ENCODE data around the gene SYS1. TPM values are rescaled to one million over a fixed set of nuclear protein-coding genes. Genes with fewer than 3 reads are reported as not detected.

Gene SYS1
- total and polyA plus RNA-seq, 2 donors (not counting 3 experiments of a cell fraction or from before 2014, with no cell fraction given): 27.4 to 79.6 TPM

DNA sequence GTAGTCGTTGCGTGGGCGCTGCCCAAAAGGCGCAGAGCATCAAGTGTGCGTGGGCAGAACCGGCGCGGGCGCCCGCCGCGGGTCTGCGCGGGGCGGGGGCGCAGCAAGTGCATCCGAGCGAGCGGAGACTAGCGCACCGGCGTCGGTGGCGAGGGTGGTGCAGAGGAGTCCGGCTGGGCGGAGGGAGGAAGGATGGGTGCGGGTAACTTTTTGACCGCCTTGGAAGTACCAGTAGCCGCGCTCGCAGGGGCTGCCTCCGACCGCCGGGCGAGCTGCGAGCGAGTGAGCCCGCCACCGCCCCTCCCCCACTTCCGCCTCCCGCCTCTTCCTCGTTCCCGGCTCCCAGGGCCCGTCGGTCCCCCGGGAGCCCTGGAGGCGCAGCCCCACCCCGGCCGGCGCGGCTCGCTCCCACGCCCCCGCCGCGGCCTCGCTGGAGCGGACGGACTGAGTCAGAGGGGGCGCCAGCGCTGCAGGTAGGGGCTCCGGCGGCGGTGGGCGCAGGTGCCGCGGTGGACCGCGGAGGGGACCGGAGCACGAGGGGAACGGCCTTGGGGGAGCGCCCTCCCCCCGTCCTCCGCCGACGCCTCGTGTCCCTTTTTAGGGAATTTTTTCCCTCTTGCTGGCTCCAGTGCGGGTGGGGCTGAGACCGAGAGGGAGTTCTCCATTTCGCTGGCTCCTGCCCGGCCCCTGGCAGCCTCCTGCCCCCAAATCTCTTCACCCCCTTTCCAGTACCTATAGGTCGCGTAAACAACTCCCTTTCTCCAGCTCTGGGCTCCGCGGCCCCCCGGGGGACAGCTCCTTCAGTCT lies 43.5 kb downstream of the SYS1 start:
- POLR2A ChIA-PET: interaction anchor here (0.9 to 1.5 kb wide), 2 partner anchors 9 to 44 kb away, joined by 3 to 5 read pairs; partner anchors contain the start of gene PIGT
- Histone ChIP-seq H3K4me2 (ENCODE audit: insufficient read depth, low read length) (peak overlapping the region; percentile 74), H3K9me3 (replicated peaks; ENCODE audit: control insufficient read depth, insufficient read depth, low read length) (no peaks in the 10 kb centered on the region), H4K20me1 (replicated peaks; ENCODE audit: control insufficient read depth, extremely low read depth, insufficient read depth, low read length) (no peaks in the 10 kb centered on the region), H3K9me1 (replicated peaks; ENCODE audit: control insufficient read depth, extremely low read depth, insufficient read depth, low read length) (no peaks in the 10 kb centered on the region), H3K79me2 (ENCODE audit: control insufficient read depth, insufficient read depth, low read length) (no peaks in the 10 kb centered on the region), H2AFZ (ENCODE audit: low read depth, low read length) (peak overlapping the region; percentile 83), H3K27ac (ENCODE audit: insufficient read depth, low read depth, low read length) (no peak overlapping the region), H3K4me1 (ENCODE audit: control insufficient read depth, extremely low read depth, insufficient read depth, low read length) (peaks cover 3% of the 10 kb centered on the region), H3K27me3 (ENCODE audit: control insufficient read depth in 2 of 2, insufficient read depth in 2 of 2, low read length in 2 of 2) (peaks cover 6% of the 10 kb centered on the region in 2 experiments), H3K9ac (replicated peaks; ENCODE audit: extremely low read depth, insufficient read depth, low read length) (peak overlapping the region; percentile 39), H3K36me3 (ENCODE audit: control insufficient read depth in 2 of 2, extremely low read depth in 1 of 2, insufficient read depth in 2 of 2, low read length in 2 of 2) (peaks cover 0 to 3% of the 10 kb centered on the region in 2 experiments), H3K4me3 (replicated peaks in 1 of 3; ENCODE audit: insufficient read depth in 1 of 3, low read depth in 1 of 3, low read length in 3 of 3) (peak overlapping the region; percentile 7 to 85 (median 36))
- DNase-seq (ENCODE audit: low read depth, low spot score) (peak; percentile 35), FAIRE-seq (no peak)
- intact Hi-C loops (cut with micrococcal nuclease): loop anchor here (1.0 kb wide), 1 partner anchor 10 kb away; the partner anchor contains the start of gene PIGT
- TF ChIP-seq POLR2A (IDR thresholded peaks at IDR 0.05; ENCODE audit: low read depth, low read length): no peak
- no peak for TF ChIP-seq EZH2 (IDR thresholded peaks at IDR 0.05; ENCODE audit: borderline replicate concordance, low read depth, low read length, severe bottlenecking)
- peak; percentile 26 for TF ChIP-seq POLR2AphosphoS5 (IDR thresholded peaks at IDR 0.05; ENCODE audit: insufficient read depth, low read depth, low read length)
- TF ChIP-seq JUN (IDR thresholded peaks at IDR 0.05; ENCODE audit: borderline replicate concordance, insufficient read depth, insufficient read length, low read depth): no peak
- no peak for TF ChIP-seq GATA2 (IDR thresholded peaks at IDR 0.05; ENCODE audit: insufficient read depth, insufficient read length, low read depth, low read length)
- dilution Hi-C loops (cut with MboI; ENCODE audit: extremely low pct_ligation_motif_present, low sequenced_read_pairs): no loop called here
- TSS peak; percentile 14 for BruUV-seq (replicated peaks)
- CTCF ChIA-PET: interaction anchor here (0.8 to 3.6 kb wide), 12 partner anchors 9 to 95 kb away, joined by 3 to 32 read pairs (median 4); partner anchors contain the start of genes PIGT and SYS1
